Dermis blood vessel endothelial cell (primary cell): ENCODE results near the gene TMPRSS2. TPM values are rescaled to one million over a fixed set of nuclear protein-coding genes. Genes with fewer than 3 reads are reported as not detected.

Source experiments
- DNase-seq: peaks from one replicate; pipeline ENCODE4 v3.0.0; 2010
- total RNA-seq: library from RNA; depleted of rRNA; stranded (reverse); fragments of >200 nt; gene quantifications from 2 replicates; pipeline ENCODE4 v1.2.3, GENCODE V29; 2014

Gene TMPRSS2
- not detected in 2 replicates for total RNA-seq

DNA sequence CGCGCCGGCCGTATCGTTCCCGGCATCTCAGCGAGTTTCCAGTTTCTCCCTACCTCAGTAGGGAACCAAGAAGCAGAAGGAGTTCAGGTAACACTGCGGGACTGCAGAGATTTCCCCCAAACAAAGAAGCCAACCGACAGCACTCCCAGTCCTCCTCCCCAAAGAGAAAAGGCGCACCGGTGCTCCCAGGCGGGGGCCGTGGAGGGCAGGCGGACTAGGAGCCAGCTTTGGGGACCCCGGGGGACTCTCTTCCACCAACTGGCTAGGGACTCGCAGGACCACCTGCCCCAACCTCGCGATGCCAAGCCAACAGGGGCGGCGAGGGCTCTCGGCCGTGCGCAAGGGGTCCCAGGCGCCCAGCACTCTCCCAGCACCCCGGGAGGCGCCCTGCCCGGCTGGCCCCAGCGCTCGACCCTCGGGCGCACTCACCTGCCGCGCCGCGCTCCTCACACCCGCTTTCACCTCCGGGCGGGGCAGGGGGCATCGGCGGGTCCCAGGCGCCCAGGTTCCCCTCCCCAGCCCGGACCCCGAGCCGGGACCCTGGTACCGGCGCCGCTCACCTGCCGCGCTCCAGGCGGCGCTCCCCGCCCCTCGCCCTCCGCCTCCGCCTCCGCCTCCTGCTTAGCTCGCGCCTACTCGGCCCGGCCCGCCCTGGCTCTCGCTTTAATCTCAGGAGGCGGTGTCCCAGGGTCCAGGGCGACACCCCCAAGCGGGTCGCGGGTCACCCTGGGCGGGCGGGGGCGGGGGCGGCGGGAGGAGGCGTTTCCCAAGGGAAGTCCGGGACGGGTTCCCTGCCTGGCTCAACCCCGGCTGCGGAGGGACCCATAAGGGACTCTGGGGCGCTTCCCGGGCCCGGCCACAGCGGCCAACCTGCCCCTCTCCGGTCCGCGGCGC, at the start of gene TMPRSS2:
TMPRSS2 (minus strand) TSS at position 638 of the 894 bp plus-strand sequence. CDS start 10,025 bp downstream, outside the sequence.
- DNase-seq, result no peak

DNA sequence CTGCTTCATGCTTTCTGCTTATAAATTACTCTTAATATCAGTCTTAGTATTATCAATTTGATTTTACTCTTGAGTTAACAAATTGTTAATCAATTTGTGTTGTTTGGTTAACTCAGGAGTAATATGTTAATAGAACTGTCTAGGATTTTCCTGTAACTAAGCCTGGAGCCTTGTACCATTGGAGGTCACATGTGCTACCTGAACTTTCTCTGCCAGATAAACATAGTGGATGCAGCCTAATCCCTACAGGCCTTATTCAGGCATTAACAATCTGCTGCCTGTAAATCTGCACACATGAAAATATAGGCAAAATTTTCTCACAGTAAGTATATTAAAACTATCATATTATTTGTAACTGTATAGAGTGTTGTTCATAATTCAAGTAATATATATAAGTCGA, 47.1 kb upstream of the TMPRSS2 start:
- no peak for DNase-seq

DNA sequence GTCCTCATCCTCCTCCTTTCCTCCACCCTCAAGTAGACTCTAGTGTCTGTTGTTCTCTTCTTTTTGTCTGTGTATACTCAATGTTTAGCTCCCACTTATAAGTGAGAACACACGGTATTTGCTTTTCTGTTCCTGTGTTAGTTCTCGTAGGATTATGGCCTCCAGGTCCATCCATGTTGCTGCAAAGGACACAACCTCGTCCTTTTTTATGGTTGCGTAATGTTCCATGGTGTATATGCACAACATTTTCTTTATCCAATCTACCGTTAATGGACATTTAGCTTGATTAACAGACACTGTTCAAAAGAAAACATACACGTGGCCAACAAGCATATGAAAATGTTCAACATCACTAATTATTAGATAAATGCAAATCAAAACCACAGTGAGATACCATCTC, 44.3 kb upstream of the TMPRSS2 start:
- DNase-seq, result no peak

DNA sequence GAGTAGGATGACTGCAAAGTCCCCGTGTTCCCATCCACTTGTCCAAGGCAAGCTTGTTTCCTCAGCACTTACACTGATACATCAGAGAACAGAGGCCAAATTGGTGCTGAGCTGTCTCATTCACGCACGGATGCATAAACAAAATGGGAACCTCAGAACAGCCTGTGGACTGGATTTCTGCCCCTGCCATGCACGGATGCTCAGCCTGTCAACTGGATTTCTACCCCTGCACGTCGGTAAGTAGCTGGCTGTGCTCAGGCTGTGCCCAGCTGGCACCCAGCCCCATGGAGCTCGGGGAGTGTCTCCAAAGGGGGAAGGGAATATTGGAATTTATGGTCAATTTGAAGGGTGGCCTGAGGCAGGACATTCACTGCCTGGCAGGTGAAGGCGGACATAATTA, 40.8 kb upstream of the TMPRSS2 start:
- no peak for DNase-seq

DNA sequence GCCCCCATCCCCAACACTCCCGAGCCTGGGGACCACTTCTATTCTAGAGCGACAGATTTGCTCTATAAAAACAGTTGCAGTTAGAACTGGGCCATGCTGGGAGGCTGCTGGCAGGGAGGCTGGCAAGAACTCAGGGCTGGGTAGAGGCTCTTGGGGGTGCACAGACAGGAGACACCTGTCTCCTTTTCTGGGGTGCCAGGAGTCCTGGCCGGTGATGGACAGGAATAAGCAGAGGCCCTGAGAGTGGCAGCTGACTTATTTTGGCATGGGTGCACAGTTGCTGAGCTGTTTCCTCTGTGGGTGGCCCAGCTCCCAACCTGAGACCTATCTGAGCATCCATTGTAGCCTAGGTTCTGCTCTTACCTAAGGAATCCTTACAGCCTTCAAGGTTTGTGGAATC, 39.2 kb upstream of the TMPRSS2 start:
- DNase-seq, result no peak

DNA sequence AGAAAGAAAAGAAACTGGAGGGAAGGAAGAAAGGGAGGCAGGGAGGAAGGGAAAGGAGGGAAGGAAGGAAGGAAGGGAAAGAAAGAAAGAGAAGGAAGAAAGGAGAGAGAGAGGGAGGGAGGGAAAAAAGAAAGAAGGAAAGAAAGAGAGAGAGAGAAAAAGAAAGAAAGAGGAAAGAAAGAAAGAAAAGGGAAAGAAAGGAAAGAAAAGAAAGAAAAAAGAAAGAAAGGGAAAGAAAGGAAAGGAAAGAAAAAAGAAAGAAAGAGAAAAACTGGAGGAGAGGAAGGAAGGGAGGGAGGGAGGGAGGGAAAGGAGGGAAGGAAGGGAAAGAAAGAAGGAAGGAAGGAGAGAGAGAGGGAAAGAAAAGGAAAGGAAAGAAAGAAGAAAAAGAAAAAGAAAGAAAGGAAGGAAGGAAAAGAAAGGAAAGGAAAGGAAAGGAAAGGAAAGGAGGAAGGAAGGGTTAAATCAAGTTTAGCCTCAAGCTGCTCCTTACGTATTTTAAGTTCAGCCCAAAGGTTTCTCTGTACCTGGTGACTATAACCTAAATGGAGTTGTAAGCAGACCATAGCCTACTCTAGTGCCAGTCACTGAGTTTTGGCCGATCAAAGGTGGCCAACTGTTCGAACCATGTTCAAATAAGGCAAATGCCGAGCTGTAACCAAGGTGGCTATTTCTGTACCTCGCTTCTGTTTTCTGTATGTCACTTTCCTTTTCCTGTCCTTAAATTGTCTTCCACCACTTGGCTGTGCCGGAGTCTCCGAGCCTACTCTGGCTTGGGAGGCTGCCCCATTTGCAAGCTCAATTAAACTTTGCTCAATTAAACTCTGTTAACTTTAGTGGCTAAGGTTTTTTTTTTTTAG, 37.8 kb upstream of the TMPRSS2 start:
- no peak for DNase-seq

DNA sequence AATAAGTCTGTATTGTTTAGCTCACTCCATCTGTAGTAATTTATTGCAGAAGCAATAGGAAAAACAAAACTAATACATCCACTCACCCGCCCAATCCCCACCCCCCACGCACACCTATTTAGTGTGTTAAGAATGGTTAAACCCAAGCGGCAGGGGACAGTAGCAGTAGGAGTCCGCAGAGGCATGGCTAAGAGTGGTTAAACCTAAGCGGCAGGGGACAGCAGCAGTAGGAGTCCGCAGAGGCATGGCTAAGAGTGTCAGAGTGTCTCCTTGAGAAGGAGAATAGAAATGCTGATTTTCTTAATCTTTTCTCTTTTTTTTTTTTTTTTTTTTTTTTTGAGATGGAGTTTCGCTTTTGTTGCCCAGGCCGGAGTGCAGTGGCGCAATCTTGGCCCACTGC, 34.8 kb upstream of the TMPRSS2 start:
- no peak for DNase-seq

DNA sequence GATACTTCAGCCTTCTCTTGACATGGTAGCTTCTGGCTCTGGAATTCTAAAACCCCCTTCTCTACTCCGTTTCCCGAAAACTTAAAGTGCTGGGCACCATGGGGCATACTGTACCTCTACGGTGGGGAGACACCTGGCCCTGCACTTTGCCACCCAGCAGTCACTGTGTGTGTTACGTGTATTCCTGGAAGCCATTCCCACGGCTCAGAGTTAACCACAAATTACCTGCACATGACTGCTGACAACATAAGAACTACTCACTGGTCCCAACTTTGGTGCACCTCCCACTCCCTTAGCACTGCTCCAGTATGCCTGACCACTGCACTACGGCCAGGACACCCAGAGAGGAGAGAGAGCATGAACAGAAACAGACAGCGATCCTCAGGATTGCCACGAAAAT, 29.4 kb upstream of the TMPRSS2 start:
- no peak for DNase-seq

DNA sequence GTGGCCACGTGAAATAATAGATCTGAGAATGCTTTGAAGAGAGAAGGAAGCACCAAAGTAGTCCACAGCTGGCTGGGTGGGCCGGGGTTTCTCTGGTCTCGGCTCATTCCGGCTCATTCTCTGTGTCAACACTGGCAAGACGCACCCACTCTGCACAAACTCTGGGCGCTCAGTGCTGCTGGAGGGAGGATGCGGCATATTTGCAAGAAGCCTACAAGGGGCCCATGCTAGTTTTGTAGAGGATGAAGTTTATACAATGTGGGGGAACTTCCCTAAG, 28.8 kb upstream of the TMPRSS2 start:
- no peak for DNase-seq

DNA sequence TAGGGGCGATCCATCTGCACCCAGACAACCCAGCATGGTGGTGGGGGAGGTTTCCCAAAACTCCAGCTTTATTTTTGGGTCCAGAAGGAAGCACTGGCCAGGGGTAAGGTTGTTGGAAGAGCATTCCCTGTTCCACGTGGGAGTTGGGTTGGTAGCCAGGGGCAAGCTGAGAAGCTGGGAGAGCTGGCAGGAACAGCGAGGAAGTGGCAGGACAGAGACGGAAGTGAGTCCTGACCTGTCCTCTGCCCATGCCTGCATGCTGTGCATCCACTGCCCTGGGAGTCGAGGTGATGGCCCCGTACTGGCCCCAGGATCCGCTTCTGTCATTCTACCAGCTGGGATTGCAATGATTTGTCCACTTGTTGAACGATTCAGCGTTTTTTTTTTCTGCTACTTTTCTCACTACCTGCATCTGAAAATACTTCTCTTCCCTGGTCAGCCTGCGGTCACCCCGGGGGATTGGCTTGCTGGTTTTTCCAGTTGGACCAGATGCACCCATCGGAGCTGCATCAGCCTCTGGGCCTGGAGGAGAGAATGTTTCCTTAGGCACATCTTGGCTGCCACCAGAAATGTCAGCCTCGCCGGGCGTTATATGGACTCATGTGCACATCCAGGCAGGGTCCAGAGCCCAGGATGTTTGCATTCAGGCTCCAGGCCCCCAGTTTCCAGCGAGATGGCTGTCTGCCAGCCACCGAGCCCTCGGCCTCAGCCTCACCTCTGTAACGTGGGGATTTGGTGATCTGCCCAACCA, 28.3 kb upstream of the TMPRSS2 start:
- no peak for DNase-seq

DNA sequence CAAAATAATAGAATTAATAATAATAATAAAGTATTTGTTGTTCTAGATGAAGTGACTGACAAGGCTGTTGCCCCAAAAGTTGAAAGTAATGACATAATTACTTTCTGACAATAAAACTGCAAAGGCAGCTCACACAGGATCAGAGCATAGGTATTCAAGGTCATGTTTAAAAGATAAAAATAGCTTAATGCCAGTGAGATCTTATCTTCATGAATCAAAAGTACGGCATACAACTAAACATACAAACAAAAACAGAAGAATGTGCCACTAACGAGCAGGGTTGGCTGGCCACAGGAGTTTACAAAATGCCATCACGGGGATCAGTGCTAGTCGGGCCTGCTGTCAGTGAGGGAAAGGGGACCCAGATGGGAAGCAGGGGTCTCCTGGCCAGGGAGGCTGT, 22.4 kb upstream of the TMPRSS2 start:
- DNase-seq, result no peak

DNA sequence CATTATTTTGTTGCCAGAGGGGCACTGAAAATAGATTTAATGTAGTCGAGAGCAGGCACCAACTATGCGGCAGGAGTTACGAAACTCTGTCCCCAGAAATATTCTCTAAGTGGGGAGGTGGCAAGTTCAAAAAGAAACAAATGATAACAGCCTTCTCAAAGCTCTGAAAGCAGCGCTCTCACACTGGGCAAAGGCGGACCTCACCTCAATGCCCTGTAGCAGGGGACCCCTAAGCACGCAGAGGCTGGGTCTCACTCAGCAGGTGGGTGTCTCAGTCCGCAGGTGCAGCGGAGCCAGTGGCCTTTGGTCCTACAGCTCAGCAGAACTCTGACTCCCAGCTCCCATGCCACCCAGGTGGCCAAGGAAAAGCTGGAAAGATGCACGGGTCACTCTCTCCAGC, 21.8 kb upstream of the TMPRSS2 start:
- DNase-seq, result no peak

DNA sequence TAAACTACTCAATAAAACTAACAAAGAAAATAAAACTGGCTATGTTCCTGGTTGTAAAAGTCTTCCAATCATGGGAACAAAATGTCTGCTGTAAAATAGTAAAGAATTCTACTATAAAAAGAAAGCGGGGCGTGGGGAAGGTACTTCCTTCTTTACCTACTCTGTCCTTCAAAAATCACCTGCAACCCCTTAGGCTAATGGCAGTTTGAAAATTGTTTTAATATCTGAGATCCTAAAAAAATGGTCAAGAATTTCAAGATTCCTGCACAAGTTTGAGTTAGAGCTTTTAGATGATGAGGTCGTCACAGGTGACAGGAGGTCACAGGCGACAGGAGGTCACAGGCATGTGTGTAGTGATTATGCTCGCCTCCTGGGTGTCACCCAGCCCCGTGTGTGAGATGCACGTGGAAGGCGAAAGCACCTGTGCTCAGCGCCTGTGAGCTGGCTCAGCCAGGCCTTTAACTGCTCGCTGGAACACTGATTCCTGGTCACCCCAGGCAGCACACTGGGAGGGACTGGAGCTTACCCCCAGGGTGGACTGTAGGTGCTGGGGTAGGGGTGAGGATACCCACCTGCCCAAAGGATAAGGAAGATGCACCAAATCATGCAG, 18.6 kb upstream of the TMPRSS2 start:
- DNase-seq, result no peak

DNA sequence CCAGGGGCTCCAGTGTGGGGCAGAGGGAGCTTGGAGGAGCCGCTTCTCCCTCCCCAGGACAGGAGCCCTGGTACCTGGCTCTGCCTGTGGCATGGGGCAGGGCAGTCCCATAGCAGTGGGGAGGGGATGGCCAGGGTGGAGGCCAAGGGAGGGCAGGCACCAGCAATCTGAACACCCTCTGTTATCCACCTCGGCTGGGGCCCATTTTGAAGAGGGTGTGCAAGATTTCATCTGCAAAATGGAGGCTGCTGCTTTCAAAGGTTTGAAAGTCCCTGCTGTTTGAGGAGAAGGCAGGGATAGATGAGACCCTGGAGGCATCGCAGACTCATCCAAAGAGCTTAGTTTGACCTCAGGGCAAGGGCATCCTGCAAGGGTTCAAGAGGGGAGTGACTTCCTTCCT, 15.2 kb upstream of the TMPRSS2 start:
- DNase-seq, result no peak

DNA sequence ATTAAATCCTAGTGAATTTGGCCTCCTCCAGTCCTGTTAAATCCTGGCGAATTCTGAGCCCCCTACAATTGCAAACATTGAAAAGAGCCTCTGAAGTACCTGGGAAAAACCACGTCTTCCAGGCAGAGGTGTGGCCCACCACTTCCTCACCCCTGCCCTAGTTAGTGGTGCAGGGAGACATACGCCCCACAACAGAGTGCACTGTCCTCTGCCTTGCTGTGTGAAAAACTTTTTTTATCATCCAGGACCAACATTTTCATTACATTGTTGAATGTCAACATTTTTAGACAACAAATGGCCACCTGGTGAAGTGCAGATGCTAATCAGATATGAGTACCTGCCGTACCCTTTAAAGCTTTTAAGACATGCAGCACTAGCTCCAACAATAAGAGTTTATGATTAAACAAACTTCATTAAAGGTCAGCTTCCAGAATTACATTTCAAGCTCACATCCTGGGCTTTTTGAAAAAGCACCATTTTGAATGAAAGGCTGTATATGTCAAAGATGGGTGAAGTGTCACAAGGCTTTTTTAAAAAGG, 13.6 kb upstream of the TMPRSS2 start:
- no peak for DNase-seq

DNA sequence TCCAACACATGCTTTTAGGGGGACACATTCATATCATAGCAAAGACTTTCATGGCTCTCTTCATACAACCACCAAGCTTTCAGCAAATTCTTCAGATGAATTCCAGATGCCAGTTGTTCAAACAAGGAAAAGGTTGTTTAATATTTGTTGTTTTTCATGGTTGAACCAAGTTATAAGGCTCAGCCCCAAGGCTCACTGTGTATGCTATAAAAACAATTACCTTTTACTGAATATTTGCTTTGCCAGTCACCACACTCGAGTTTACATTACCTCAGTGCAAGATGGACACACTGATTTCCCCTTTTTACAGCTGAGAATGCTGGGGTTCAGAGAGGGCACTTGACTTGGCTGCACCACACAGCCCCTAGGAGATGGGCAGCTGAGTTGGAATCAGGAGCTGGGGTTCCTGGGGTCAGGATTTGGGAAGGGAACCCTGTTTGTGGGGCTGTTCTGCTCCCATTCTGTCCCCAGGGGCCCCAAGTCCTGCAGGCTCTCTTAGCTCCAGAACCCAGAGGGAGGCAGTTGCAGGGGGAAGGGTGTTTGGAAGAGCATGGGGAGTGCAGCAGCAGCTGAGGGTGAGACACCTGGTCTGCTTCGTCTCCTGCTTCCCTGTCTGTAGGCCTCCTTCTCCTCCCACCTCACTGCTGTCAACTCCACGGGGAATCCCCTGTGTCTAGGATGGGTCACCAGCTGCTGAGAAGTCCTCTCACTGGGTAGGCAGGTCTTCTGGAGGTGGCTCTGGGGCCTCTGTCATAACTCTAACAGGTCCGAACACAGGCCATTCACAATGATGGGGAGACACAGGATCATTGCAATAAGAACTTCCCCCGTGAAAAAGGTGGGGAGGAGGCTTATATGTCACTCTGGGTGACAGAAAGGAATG, 12.8 kb upstream of the TMPRSS2 start:
- DNase-seq, result no peak

DNA sequence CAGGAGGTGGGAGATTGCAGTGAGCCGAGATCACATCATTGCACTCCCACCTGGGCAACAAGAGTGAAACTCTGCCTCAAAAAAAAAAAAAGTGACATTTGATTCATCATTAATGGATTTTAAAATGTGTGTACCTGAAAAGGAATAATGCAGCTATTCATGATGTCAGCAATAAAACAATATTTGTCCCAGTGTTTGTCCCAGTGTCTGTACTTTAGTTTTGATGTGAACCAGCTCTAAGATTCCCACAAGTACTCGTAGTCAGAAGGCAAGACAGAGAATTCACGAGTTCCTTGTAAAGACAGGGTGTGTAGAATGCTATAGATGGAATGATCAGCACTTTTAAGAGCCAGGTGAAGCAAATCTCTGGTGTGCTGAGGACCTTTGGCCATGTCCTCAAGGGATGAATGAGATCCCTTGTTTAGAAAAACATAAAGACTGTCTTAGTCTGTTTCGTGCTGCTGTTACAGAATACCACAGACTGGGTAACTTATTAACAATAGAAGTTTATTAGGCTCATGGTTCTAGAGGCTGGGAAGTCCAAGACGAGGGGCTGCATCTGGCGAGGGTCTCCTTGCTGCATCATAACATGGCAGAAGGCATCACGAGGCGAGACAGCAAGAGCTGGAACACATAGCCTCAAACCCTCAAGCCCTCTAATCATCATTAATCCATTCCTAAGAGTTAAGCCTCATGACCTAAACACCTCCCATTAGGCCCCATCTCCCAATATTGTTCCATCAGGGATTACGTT, 12.0 kb upstream of the TMPRSS2 start:
- no peak for DNase-seq

DNA sequence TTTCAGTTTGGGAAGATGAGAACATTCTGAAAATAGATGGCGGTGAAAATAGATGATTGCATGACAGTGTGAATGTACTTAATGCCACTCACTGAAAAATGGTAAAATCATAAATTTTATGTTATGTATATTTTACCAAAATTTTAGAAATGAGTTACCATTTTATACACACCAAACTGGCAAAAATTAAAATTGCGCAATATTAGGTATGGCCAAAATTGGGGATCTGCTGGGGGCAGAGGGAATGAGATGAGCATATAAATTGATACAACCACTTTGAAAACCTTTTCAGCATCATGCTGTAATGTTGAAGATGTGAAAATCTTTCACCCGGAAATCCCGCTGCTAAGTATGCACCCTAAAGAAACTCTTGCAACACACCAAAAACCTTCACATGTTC, 10.8 kb upstream of the TMPRSS2 start:
- DNase-seq, result no peak

DNA sequence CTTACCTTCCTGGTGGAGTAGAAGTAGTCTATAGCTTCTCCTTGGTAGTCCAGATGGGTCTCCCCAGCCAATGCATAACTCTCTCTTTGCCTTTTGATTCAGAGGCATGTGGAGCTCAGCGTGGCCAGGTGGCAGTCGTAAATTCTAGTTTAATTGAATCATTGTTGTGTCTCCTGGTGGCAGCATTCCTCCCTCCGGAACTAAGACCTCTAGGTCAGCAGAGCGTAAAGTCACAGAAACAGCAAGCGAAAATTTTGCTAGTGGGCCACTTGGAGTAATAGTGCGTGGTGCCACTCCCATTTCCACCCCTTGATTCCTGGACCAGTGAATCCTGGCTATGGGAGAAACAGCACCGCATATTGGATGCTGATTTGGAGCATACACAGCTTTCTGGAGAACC, 3.9 kb upstream of the TMPRSS2 start:
- DNase-seq, result no peak

DNA sequence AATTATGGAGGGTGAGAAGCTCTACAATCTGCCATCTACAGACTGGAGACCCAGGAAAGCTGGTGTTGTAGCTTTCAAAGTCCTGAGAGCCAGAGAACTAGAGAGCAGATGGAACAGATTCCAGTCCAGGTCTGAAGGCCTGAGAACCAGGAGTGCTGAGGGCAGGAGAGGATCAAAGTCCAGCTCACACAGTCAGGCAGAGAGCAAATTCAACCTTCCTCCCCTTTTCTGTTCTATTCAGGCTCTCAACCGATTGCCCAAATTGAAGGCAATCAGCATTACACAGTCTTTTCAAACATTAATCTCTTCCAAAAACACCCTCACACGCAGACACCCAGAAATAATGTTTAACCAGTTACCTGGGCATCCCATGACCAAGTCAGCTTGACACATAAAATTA, 2.5 kb upstream of the TMPRSS2 start:
- no peak for DNase-seq

DNA sequence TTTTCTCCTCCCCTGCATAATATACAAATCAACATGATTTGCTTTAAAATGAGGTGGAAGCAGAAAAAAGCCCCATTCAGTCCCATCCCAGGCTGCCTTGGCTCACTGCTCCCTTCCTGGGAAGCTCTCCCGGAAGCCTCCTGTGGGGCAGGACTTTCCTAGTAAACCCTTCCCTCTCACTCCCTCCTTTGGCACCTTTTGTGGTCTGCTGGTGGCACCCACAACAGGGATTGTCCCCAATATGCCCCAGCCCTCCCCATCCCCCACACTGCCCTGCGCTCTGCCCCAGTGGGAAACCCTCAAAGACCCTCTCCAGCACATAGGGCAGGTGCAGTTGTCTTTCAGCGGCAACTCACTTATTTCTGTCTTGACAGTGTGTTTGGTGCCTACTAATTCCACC, 1.8 kb upstream of the TMPRSS2 start:
- DNase-seq, result no peak
